SHP77 (cell line): ENCODE data around the gene MCEMP1.
A peak's percentile ranks its signal among the peaks of the same experiment; 100 is the strongest.

Source experiments
- DNase-seq, 2 experiments: peaks; one replicate each; lab custom pipeline; 2025; lab: John Stamatoyannopoulos, UW

The MCEMP1 gene

GRCh38 chr19:7672522-7672921 lies 4.4 kb upstream of the MCEMP1 start:
- DNase-seq = no peak

GRCh38 chr19:7674010-7675005 lies 2.6 kb upstream of the MCEMP1 start:
- peak; percentile 36 to 42 for DNase-seq

GRCh38 chr19:7676376-7676775 lies 514 bp upstream of the MCEMP1 start:
- DNase-seq = no peak

GRCh38 chr19:7677669-7678311 lies 900 bp downstream of the MCEMP1 start:
- no peak for DNase-seq

- DNase-seq = peak; percentile 27 to 54
Observed at GRCh38 chr19:7678971-7679751, 2.3 kb downstream of the MCEMP1 start.

GRCh38 chr19:7679771-7680605 lies 3.1 kb downstream of the MCEMP1 start:
- peak in 1 of 2 experiments; percentile 31 for DNase-seq

- DNase-seq = peak; percentile 59 to 80
Observed at GRCh38 chr19:7680606-7681339, 3.9 kb downstream of the MCEMP1 start, which contains the start of gene TRAPPC5. TRAPPC5 (plus strand) TSS chr19:7680833; CDS start chr19:7682254, 1,421 bp downstream.

GRCh38 chr19:7681340-7682174 lies 4.7 kb downstream of the MCEMP1 start:
- peak; percentile 42 to 71 for DNase-seq

- DNase-seq = no peak
Observed at GRCh38 chr19:7682175-7682855, 5.4 kb downstream of the MCEMP1 start.

GRCh38 chr19:7685546-7686445 lies 8.9 kb downstream of the MCEMP1 start:
- no peak for DNase-seq

GRCh38 chr19:7687177-7687576 lies 10.3 kb downstream of the MCEMP1 start:
- DNase-seq = no peak

GRCh38 chr19:7689165-7689564 lies 12.3 kb downstream of the MCEMP1 start:
- no peak for DNase-seq

- no peak for DNase-seq
Observed at GRCh38 chr19:7690779-7691258, 13.9 kb downstream of the MCEMP1 start.

GRCh38 chr19:7691497-7691896 lies 14.6 kb downstream of the MCEMP1 start:
- DNase-seq = no peak

GRCh38 chr19:7692417-7693088 lies 15.7 kb downstream of the MCEMP1 start:
- no peak for DNase-seq

- no peak for DNase-seq
Observed at GRCh38 chr19:7694499-7694898, 17.6 kb downstream of the MCEMP1 start.

GRCh38 chr19:7697721-7698287 lies 20.9 kb downstream of the MCEMP1 start:
- DNase-seq = no peak
